Measurements from ENCODE around the gene UNC5C. TPM values are rescaled to one million over a fixed set of nuclear protein-coding genes. Genes with fewer than 3 reads are reported as not detected.

The UNC5C gene
- total RNA-seq, 3 donors from 2014 or later (not counting 1 experiment from before 2014, with no cell fraction given) = not detected

DNA sequence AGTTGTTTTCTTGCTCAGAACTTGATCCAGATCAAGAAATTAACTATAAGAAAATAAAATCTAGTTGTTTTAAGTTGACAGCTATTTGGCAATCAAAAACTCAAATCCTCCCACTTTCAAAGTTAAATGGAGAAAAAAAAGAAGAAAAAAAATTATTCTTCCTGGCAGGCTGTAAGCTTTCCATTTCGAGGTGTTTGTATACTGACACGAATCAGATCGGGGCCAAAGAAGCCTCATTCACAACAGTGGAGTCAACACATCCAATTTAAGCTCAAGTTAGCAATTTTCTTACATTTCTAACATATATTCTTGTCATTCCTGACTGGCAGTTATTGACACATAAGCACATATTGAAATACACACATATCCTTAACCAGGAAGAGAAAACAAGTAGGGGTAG is 119.4 kb downstream of the UNC5C start:
- no peak overlapping the region for H3K4me3 ChIP-seq (ENCODE audit: low read length)
- no peak for ATAC-seq
- 69% methylated on average over 3 of the region's 3 CpGs for WGBS (ENCODE audit: insufficient coverage)
- no peaks in the 10 kb centered on the region for H3K36me3 Mint-ChIP-seq
- H3K27me3 ChIP-seq (ENCODE audit: control insufficient read depth, insufficient read depth, low read length) = no peaks in the 10 kb centered on the region
- intact Hi-C loops (cut with micrococcal nuclease) = no loop called here
- H3K27ac ChIP-seq (ENCODE audit: low read length) = no peak overlapping the region
- H3K27me3 Mint-ChIP-seq (ENCODE audit: low read depth in 2 of 2) = peaks cover 0 to 3% of the 10 kb centered on the region in 2 donors
- no peaks in the 10 kb centered on the region for H3K36me3 ChIP-seq (ENCODE audit: control insufficient read depth, insufficient read depth, low read length)
- TF ChIP-seq, protein P1, sequence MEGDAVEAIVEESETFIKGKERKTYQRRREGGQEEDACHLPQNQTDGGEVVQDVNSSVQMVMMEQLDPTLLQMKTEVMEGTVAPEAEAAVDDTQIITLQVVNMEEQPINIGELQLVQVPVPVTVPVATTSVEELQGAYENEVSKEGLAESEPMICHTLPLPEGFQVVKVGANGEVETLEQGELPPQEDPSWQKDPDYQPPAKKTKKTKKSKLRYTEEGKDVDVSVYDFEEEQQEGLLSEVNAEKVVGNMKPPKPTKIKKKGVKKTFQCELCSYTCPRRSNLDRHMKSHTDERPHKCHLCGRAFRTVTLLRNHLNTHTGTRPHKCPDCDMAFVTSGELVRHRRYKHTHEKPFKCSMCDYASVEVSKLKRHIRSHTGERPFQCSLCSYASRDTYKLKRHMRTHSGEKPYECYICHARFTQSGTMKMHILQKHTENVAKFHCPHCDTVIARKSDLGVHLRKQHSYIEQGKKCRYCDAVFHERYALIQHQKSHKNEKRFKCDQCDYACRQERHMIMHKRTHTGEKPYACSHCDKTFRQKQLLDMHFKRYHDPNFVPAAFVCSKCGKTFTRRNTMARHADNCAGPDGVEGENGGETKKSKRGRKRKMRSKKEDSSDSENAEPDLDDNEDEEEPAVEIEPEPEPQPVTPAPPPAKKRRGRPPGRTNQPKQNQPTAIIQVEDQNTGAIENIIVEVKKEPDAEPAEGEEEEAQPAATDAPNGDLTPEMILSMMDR (IDR thresholded peaks at IDR 0.05) = no peak
- H3K9me3 ChIP-seq (ENCODE audit: control insufficient read depth, insufficient read depth, low read length) = no peaks in the 10 kb centered on the region
- H3K4me1 ChIP-seq (ENCODE audit: control insufficient read depth, insufficient read depth, low read length) = no peaks in the 10 kb centered on the region
- H3K9me3 Mint-ChIP-seq = peaks cover 3 to 5% of the 10 kb centered on the region in 2 donors
- no peak for DNase-seq
- H3K4me3 Mint-ChIP-seq = no peak overlapping the region
- H3K4me1 Mint-ChIP-seq = no peaks in the 10 kb centered on the region
- H3K27ac Mint-ChIP-seq = no peak overlapping the region

DNA sequence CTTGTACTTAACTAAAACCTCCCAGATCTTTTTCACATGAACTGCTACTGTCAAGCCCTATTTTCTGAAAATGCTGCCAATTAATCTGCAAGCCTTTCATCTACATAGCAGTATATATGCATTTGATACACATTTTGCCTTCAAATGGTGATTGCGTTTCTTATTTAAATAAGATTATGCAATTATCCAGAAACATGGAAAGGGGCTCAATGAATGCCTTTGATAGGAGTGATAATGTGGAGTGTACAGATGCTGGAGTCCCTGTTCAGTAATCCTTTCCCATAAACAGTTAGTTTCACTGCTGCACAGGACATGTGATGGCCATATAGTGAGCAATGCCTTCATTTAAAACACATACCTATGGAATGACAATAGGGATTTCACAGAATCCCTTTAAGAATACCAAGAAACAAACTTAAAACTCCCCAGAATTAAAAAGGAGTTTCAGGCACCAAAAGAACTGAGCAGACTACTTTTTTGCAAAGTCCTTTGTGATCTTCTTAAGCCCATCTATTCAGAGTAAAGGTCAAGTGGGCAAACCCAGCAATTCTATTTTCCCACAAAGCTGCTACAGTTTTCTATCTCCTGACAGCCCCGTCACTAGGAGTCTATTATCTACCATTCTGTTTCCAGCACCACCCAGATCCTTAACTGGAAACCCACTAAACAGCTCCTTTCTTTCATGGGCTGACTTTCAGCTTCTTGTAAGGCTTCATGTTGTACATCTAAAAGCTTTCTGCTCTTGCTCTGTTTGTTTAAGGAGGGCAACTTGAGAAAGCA is 120.3 kb downstream of the UNC5C start:
- H3K4me3 Mint-ChIP-seq = no peak overlapping the region
- no peaks in the 10 kb centered on the region for H3K36me3 Mint-ChIP-seq
- TF ChIP-seq, protein P1 (IDR thresholded peaks at IDR 0.05) = no peak
- 75% methylated on average over 1 of the region's 2 CpGs for WGBS (ENCODE audit: insufficient coverage)
- ATAC-seq (no peak), DNase-seq (no peak)
- H3K9me3 Mint-ChIP-seq = peaks cover 0 to 2% of the 10 kb centered on the region in 2 donors
- no peak overlapping the region for H3K27ac Mint-ChIP-seq
- Histone ChIP-seq H3K9me3 (ENCODE audit: control insufficient read depth, insufficient read depth, low read length) (no peaks in the 10 kb centered on the region), H3K27me3 (ENCODE audit: control insufficient read depth, insufficient read depth, low read length) (no peaks in the 10 kb centered on the region), H3K4me1 (ENCODE audit: control insufficient read depth, insufficient read depth, low read length) (no peaks in the 10 kb centered on the region), H3K36me3 (ENCODE audit: control insufficient read depth, insufficient read depth, low read length) (no peaks in the 10 kb centered on the region), H3K27ac (ENCODE audit: low read length) (no peak overlapping the region), H3K4me3 (ENCODE audit: low read length) (no peak overlapping the region)
- intact Hi-C loops (cut with micrococcal nuclease) = no loop called here
- no peaks in the 10 kb centered on the region for H3K4me1 Mint-ChIP-seq
- no peaks in the 10 kb centered on the region for H3K27me3 Mint-ChIP-seq (ENCODE audit: low read depth in 2 of 2)

DNA sequence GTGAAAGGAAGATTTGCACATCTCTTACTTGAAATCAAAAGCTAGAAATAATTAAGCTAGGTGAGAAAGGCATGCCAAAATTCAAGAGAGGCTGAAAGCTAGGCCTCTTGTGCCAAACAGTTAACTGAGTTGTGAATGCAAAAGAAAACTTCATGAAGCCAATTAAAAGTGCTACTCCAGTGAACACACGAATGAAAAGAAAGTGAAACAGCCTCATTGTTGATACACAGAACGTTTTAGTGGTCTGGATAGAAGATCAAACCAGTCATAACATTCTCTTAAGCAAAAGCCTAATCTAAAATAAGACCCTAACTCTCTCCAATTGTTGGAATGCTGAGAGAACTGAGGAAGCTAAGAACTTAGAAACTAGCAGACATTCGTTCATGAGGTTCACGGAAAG is 122.3 kb downstream of the UNC5C start:
- DNase-seq (no peak), ATAC-seq (no peak)
- no peaks in the 10 kb centered on the region for H3K36me3 Mint-ChIP-seq
- no peak overlapping the region for H3K4me3 ChIP-seq (ENCODE audit: low read length)
- H3K4me1 ChIP-seq (ENCODE audit: control insufficient read depth, insufficient read depth, low read length) = no peaks in the 10 kb centered on the region
- H3K27ac ChIP-seq (ENCODE audit: low read length) = no peak overlapping the region
- TF ChIP-seq, protein P1 (IDR thresholded peaks at IDR 0.05) = no peak
- no peaks in the 10 kb centered on the region for H3K9me3 ChIP-seq (ENCODE audit: control insufficient read depth, insufficient read depth, low read length)
- no peak overlapping the region for H3K4me3 Mint-ChIP-seq
- no peaks in the 10 kb centered on the region for H3K27me3 Mint-ChIP-seq (ENCODE audit: low read depth in 2 of 2)
- H3K27ac Mint-ChIP-seq = no peak overlapping the region
- no peaks in the 10 kb centered on the region for H3K36me3 ChIP-seq (ENCODE audit: control insufficient read depth, insufficient read depth, low read length)
- H3K27me3 ChIP-seq (ENCODE audit: control insufficient read depth, insufficient read depth, low read length) = no peaks in the 10 kb centered on the region
- peaks cover 0 to 6% of the 10 kb centered on the region in 2 donors for H3K9me3 Mint-ChIP-seq
- H3K4me1 Mint-ChIP-seq = no peaks in the 10 kb centered on the region
- WGBS (ENCODE audit: insufficient coverage) = 79% methylated on average over 4 of the region's 4 CpGs
- intact Hi-C loops (cut with micrococcal nuclease) = no loop called here

DNA sequence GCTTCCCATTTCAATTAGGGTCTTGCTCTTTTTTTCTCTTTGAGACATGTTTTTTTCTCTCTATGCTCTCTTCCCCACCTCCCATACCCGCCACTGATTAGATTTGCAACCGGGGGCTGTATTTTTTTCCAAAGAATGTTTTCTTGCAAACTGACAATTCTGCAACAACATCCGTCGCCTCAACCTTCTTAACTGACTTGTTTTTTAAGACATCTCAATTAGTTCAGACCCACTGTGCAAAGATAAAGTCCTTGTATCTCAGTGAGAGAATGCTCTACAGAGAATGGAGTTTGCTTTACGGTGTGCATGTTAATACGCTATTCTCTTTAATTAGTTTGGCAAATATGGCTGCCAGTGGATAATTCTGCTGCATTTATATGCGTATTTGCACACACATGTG is 126.3 kb downstream of the UNC5C start:
- Histone ChIP-seq H3K27ac (ENCODE audit: low read length) (no peak overlapping the region), H3K4me3 (ENCODE audit: low read length) (no peak overlapping the region), H3K27me3 (ENCODE audit: control insufficient read depth, insufficient read depth, low read length) (no peaks in the 10 kb centered on the region), H3K9me3 (ENCODE audit: control insufficient read depth, insufficient read depth, low read length) (no peaks in the 10 kb centered on the region), H3K36me3 (ENCODE audit: control insufficient read depth, insufficient read depth, low read length) (no peaks in the 10 kb centered on the region), H3K4me1 (ENCODE audit: control insufficient read depth, insufficient read depth, low read length) (no peaks in the 10 kb centered on the region)
- ATAC-seq (no peak), DNase-seq (no peak)
- Mint-ChIP-seq H3K36me3 (no peaks in the 10 kb centered on the region), H3K9me3 (peaks cover 0 to 3% of the 10 kb centered on the region in 2 donors), H3K27me3 (ENCODE audit: low read depth in 2 of 2) (no peaks in the 10 kb centered on the region), H3K27ac (no peak overlapping the region), H3K4me3 (no peak overlapping the region), H3K4me1 (no peaks in the 10 kb centered on the region)
- TF ChIP-seq, protein P1 (IDR thresholded peaks at IDR 0.05) = no peak
- 98% methylated on average over 6 of the region's 7 CpGs for WGBS (ENCODE audit: insufficient coverage)
- intact Hi-C loops (cut with micrococcal nuclease) = no loop called here
